Epithelial cell of proximal tubule (primary cell): Measurements from ENCODE around the gene ARHGEF1. TPM values are rescaled to one million over a fixed set of nuclear protein-coding genes. Genes with fewer than 3 reads are reported as not detected.
A peak's percentile ranks its signal among the peaks of the same experiment; 100 is the strongest.

Source experiments
- DNase-seq: peaks from one replicate; pipeline ENCODE4 v3.0.0-alpha.2; 2011; ENCODE audit warnings: low read depth
- H3K4me3 ChIP-seq: 2 replicates; pipeline ENCODE4 v1.5.1; 2011; ENCODE audit warnings: low read depth, mild to moderate bottlenecking, low read length
- CTCF ChIP-seq: conservative IDR thresholded peaks from 2 replicates; pipeline ENCODE4 v1.5.1; 2012; ENCODE audit warnings: low read depth, mild to moderate bottlenecking, low read length
- total RNA-seq: library from RNA; depleted of rRNA; stranded (reverse); fragments of >200 nt; gene quantifications from 2 replicates; pipeline ENCODE4 v1.2.3, GENCODE V29; 2015

The ARHGEF1 gene
- total RNA-seq, 1 donor from 2014 or later: 65.9 TPM

DNA sequence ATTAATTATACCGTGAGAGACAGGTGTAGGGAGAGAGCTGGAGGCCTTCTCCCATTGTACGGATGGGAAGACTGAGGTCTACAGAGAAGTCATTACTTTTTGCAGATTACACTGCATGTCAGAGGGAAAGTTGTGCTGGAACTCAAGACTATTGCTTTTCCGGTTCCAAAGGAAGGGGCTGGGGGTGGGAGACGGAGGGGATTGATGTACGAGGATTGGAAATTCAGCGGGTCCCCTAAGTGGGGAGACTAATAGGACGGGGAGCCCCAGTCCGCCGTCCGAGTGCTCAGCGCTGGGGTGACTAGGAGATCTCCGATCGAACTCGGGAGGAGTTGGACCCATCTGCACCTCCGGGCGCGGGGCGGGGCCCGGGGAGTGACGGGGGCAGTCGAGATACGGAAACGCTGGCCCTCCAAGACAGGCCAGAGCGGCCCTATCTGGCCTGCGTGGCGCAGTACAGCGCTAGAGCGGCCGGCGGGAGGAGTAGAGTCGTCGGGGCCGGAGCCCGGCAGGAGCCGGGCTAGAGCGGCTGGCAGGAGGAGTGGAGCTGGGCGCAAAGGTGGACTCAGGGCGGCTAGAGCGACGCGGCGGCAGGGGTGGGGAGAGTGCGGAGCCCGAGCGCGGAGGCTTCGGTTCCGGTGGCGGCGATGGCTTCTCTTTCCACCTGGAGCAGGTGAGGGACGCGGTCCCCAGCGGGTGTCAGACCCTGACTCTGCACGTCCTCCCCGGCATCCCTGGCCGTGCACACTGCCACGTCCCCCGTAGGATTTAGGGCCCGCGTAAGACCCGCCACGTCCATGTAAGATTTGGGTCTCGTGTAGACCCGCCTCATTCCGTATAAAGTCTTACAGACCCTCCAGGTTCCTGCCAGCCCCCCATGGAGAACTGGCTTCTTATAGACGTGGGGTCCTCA is 1.1 kb downstream of the ARHGEF1 start:
- peak overlapping the region; percentile 98 for H3K4me3 ChIP-seq
- peak; percentile 52 for DNase-seq
- TF ChIP-seq CTCF: peak; percentile 9

- TF ChIP-seq CTCF: no peak
- no peak overlapping the region for H3K4me3 ChIP-seq
- DNase-seq: no peak
Measured at GRCh38 chr19:41886761-41887710, 4.1 kb downstream of the ARHGEF1 start.

- no peak overlapping the region for H3K4me3 ChIP-seq
- peak; percentile 14 for TF ChIP-seq CTCF
- DNase-seq: no peak
Measured at GRCh38 chr19:41887711-41888382, 4.9 kb downstream of the ARHGEF1 start.

DNA sequence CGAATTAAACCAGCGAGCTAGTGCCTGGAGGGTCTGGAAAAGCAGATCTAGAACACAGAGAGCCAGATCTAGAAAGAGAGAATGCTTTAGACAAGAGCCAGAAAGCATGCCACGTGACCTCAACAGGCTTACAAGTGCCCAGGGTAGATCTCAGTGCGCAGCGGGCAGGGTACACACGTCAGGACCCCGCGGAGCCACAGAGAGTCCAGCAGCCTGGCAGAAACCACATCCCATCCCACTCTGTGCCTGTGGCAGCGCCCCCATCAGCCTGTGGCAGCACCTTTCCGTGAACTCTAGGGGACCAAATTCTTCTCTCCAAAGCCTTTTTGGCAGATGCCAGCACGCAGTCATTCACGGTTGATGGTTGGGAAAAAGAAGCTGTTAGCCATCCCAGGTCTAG is 5.9 kb downstream of the ARHGEF1 start:
- DNase-seq: no peak
- no peak for TF ChIP-seq CTCF
- H3K4me3 ChIP-seq: no peak overlapping the region

DNA sequence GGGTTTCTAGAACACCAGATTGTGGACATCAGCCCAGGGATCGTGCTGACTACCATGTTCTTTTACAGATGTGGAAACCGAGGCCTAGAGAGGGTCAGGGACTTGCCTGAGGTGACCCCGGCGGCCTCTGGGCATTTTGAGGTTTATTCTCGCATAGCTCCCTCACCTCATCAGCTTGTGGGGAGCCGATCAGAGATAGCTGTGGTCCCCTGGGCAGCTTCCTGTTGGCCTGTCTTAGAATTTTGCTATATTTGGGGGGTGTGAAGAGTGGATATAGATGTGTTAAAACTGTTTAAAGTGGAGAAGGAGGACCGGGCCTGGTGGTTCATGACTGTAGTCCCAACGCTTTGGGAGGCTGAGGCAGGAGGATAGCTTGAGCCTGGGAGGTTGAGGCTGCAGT is 6.9 kb downstream of the ARHGEF1 start:
- no peak for DNase-seq
- no peak for TF ChIP-seq CTCF

GRCh38 chr19:41890936-41891335 is 8.0 kb downstream of the ARHGEF1 start:
- no peak for DNase-seq
- no peak overlapping the region for H3K4me3 ChIP-seq
- no peak for TF ChIP-seq CTCF

More for the DNA sequence above, 6.9 kb downstream of the ARHGEF1 start:
- no peak overlapping the region for H3K4me3 ChIP-seq
